ENCODE data around the gene TCEA2.

The TCEA2 gene

GRCh38 chr20:64037498-64038213, 25.3 kb upstream of the TCEA2 start:
- no peak for TF ChIP-seq CTCF (IDR thresholded peaks at IDR 0.05; ENCODE audit: low read depth, low read length)
- no peak for DNase-seq (ENCODE audit: extremely low read depth, low read depth)

GRCh38 chr20:64038224-64038564, 24.8 kb upstream of the TCEA2 start:
- no peak for DNase-seq (ENCODE audit: extremely low read depth, low read depth)
- TF ChIP-seq CTCF (IDR thresholded peaks at IDR 0.05; ENCODE audit: low read depth, low read length): no peak

GRCh38 chr20:64038565-64039292, 24.3 kb upstream of the TCEA2 start:
- no peak for DNase-seq (ENCODE audit: extremely low read depth, low read depth)
- peak; percentile 52 for TF ChIP-seq CTCF (IDR thresholded peaks at IDR 0.05; ENCODE audit: low read depth, low read length)

- no peak for DNase-seq (ENCODE audit: extremely low read depth, low read depth)
- TF ChIP-seq CTCF (IDR thresholded peaks at IDR 0.05; ENCODE audit: low read depth, low read length): no peak
These were observed 23.5 kb upstream of the TCEA2 start for GRCh38 chr20:64039293-64040160.

DNA sequence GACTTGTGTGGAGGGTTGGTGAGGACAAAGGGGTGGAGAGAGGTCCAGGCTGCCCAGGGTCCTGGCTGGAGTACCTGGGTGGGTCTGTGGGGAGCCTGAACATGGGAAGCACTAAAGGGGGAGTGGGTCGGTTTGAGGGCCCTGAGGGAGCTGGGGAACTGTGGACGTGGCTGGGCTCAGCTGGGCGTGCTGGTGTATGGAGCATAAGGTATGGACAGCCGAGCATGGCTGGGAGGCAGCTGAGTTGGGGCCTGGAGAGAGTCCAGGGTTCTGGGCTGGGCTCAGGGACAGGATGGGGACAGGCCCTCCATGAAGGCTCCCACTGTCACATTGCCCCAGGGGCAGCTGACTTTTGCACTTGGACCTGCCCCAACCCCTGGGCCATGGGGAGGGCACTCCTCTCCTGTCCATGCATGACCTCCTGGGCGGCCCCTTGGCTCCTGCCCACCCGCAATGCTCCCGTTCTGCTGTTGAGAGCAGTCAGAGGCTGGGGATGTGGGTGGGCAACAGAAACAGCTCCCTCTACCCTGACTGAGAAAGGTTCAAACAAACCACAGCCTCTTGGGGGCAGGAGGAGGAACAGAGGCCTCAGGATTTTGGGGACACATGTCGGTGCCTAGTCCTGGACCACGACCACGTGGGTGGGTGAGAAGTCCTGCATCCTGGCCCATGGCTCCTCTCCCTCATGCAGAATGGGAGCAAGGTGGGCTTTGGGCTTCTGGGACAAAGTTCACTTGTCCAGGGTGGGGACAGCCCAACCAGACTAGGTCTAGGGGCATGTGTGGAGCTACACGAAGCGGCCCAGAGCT, 22.6 kb upstream of the TCEA2 start:
- no peak for DNase-seq (ENCODE audit: extremely low read depth, low read depth)
- no peak for TF ChIP-seq CTCF (IDR thresholded peaks at IDR 0.05; ENCODE audit: low read depth, low read length)

DNA sequence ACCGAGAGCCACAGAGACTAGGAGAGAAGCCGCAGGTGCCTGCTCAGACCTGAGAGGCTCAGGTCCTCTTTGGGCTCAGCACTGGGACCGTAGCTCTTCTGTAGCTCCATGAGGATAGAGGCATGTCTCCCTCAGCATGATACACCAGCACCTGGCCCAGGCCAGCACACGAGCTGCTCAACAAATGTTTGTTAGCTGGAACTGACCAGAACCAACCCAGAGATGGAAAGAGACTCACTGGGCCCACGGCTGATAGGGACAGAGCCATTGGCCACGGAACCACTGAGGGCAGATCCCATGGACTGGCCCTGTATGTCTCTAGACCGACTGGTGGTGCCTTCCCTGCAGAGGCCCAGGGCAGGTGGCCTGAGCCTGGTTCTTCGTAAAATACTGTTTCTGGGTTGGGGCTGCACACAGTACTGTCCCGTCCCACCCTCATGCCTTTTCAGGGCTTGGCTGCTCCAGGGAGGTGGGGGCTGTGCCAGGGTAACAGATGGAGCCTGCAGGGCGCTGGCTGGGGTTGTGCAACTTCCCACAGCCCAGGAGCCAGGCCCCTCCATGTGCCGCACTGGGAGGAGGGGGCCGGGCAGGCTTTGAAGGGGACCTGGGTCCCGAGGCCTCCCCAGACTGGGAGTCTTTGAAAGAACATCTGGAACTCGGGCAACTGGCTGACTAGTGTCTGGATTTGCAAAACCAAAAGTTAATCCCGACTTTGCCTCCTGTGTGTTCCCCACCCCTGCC, 21.8 kb upstream of the TCEA2 start:
- no peak for DNase-seq (ENCODE audit: extremely low read depth, low read depth)
- TF ChIP-seq CTCF (IDR thresholded peaks at IDR 0.05; ENCODE audit: low read depth, low read length): no peak
